ENCODE results near the gene MAP1A. TPM values are rescaled to one million over a fixed set of nuclear protein-coding genes. Genes with fewer than 3 reads are reported as not detected.

MAP1A gene
- polyA plus RNA-seq, 1 donor (not counting 4 experiments of a cell fraction or from before 2014, with no cell fraction given): 0.13 TPM

- H4K20me1 ChIP-seq (ENCODE audit: control insufficient read depth, extremely low read depth, insufficient read depth, low read length): no peaks in the 10 kb centered on the region
- DNase-seq (ENCODE audit: low read depth, low spot score): no peak
- FAIRE-seq: no peak
- H3K79me2 ChIP-seq (ENCODE audit: control insufficient read depth, insufficient read depth, low read length): no peaks in the 10 kb centered on the region
- no peaks in the 10 kb centered on the region for H3K4me1 ChIP-seq (ENCODE audit: control insufficient read depth, extremely low read depth, insufficient read depth, low read length)
- no peak overlapping the region for H3K4me2 ChIP-seq (ENCODE audit: control insufficient read depth, extremely low read depth, insufficient read depth, low read depth, low read length)
- H3K27me3 ChIP-seq (ENCODE audit: control insufficient read depth, extremely low read depth, insufficient read depth, low read length): no peaks in the 10 kb centered on the region
- H2AFZ ChIP-seq (ENCODE audit: control insufficient read depth, low read length): no peak overlapping the region
- dilution Hi-C loops (cut with MboI; ENCODE audit: extremely low pct_ligation_motif_present, low sequenced_read_pairs): no loop called here
- no peak overlapping the region for H3K27ac ChIP-seq (ENCODE audit: control insufficient read depth, insufficient read depth, low read length)
- TF ChIP-seq EZH2 (IDR thresholded peaks at IDR 0.05; ENCODE audit: low read length) (no peak), CTCF (optimal IDR thresholded peaks at IDR 0.05 in 1 of 3, IDR thresholded peaks at IDR 0.05 in 1 of 3, conservative IDR thresholded peaks at IDR 0.05 in 1 of 3; ENCODE audit: extremely low read depth in 1 of 3, insufficient read depth in 2 of 3, low read length in 3 of 3) (no peak)
- H3K9me3 ChIP-seq (ENCODE audit: control insufficient read depth, low read depth, low read length): no peaks in the 10 kb centered on the region
- H3K9ac ChIP-seq (ENCODE audit: control insufficient read depth, extremely low read depth, insufficient read depth, low read length): no peak overlapping the region
- H3K9me1 ChIP-seq (ENCODE audit: control insufficient read depth, extremely low read depth, insufficient read depth, low read length): no peaks in the 10 kb centered on the region
- no peak overlapping the region for H3K4me3 ChIP-seq (ENCODE audit: control insufficient read depth in 2 of 3, extremely low read depth in 1 of 3, insufficient read depth in 2 of 3, low read depth in 1 of 3, low read length in 3 of 3)
- H3K36me3 ChIP-seq (ENCODE audit: control insufficient read depth in 2 of 2, extremely low read depth in 1 of 2, insufficient read depth in 2 of 2, low read length in 2 of 2): peaks cover 5% of the 10 kb centered on the region in 2 experiments
Observed at GRCh38 chr15:43471975-43472374, 45.4 kb upstream of the MAP1A start.

- no peak overlapping the region for H2AFZ ChIP-seq (ENCODE audit: control insufficient read depth, low read length)
- dilution Hi-C loops (cut with MboI; ENCODE audit: extremely low pct_ligation_motif_present, low sequenced_read_pairs): no loop called here
- no peak for DNase-seq (ENCODE audit: low read depth, low spot score)
- H3K9me3 ChIP-seq (ENCODE audit: control insufficient read depth, low read depth, low read length): no peaks in the 10 kb centered on the region
- no peaks in the 10 kb centered on the region for H3K79me2 ChIP-seq (ENCODE audit: control insufficient read depth, insufficient read depth, low read length)
- no peak for FAIRE-seq
- no peaks in the 10 kb centered on the region for H4K20me1 ChIP-seq (ENCODE audit: control insufficient read depth, extremely low read depth, insufficient read depth, low read length)
- no peaks in the 10 kb centered on the region for H3K27me3 ChIP-seq (ENCODE audit: control insufficient read depth, extremely low read depth, insufficient read depth, low read length)
- H3K9ac ChIP-seq (ENCODE audit: control insufficient read depth, extremely low read depth, insufficient read depth, low read length): no peak overlapping the region
- peaks cover 10 to 14% of the 10 kb centered on the region in 2 experiments for H3K36me3 ChIP-seq (ENCODE audit: control insufficient read depth in 2 of 2, extremely low read depth in 1 of 2, insufficient read depth in 2 of 2, low read length in 2 of 2)
- H3K9me1 ChIP-seq (ENCODE audit: control insufficient read depth, extremely low read depth, insufficient read depth, low read length): no peaks in the 10 kb centered on the region
- no peak overlapping the region for H3K27ac ChIP-seq (ENCODE audit: control insufficient read depth, insufficient read depth, low read length)
- no peaks in the 10 kb centered on the region for H3K4me1 ChIP-seq (ENCODE audit: control insufficient read depth, extremely low read depth, insufficient read depth, low read length)
- no peak overlapping the region for H3K4me2 ChIP-seq (ENCODE audit: control insufficient read depth, extremely low read depth, insufficient read depth, low read depth, low read length)
- H3K4me3 ChIP-seq (ENCODE audit: control insufficient read depth in 2 of 3, extremely low read depth in 1 of 3, insufficient read depth in 2 of 3, low read depth in 1 of 3, low read length in 3 of 3): no peak overlapping the region
- TF ChIP-seq CTCF (optimal IDR thresholded peaks at IDR 0.05 in 1 of 3, IDR thresholded peaks at IDR 0.05 in 1 of 3, conservative IDR thresholded peaks at IDR 0.05 in 1 of 3; ENCODE audit: extremely low read depth in 1 of 3, insufficient read depth in 2 of 3, low read length in 3 of 3): no peak
- no peak for TF ChIP-seq EZH2 (IDR thresholded peaks at IDR 0.05; ENCODE audit: low read length)
Observed at GRCh38 chr15:43473885-43474284, 43.5 kb upstream of the MAP1A start.
